GF-D8 (cell line): ENCODE measurements around the gene ANKRD44.
A peak's percentile ranks its signal among the peaks of the same experiment; 100 is the strongest.

Experiments
- DNase-seq: peaks from one replicate; lab custom pipeline; 2025; lab: John Stamatoyannopoulos, UW

The ANKRD44 gene

GRCh38 chr2:196987298-196987648 is 323.3 kb downstream of the ANKRD44 start:
- no peak for DNase-seq

DNA sequence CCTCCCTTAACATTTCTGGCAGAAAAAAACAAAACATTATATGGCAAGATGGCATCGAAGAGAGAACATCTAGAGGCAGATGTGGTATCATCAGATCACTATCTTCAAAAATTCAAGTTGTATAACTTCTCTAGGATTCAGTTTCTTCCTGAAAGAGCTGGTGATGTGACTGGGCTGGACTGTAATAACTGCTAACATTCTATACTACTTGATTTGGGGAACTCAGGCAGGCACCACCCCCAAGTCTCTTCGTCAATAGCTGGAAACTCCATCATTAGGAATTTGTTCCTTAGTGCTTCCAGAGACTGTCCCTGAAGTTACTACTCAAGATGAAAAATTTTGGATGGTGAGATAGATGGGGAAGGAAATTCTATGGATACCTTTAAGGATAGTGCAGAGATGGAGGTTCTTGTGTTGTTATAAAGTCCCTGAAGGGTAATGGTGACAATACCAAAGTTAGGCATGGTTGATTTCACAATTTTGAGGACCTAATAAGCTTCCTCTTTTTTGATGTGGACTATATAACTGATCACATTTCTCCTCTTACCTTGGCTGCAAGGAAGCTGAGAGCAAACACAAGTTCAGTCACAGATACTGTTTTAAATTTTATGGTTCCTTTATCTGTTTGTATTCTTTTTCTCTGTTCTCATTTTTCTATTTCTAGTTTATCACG is 324.9 kb downstream of the ANKRD44 start:
- DNase-seq = peak; percentile 29

- DNase-seq = no peak
These were observed 325.7 kb downstream of the ANKRD44 start for GRCh38 chr2:196984903-196985302.

DNA sequence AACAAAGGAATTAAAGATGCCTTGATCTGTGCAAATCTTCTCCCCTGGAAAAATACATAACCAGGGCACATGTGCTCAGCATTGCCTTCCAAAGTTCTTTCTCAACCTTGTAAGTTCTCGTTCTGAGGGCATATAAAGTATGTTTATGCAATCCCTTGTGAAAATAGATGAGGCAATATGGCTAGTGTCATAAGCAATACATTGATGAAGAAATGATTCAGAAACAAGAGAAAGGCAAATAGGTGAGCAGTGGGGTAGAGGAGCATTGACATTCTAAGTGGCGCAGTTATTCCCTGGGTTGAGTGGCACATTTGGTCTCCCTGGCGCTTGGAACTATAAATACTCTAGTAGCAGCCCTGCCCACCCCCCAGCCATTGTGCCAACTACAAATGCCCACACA is 326.6 kb downstream of the ANKRD44 start:
- DNase-seq = peak; percentile 77

DNA sequence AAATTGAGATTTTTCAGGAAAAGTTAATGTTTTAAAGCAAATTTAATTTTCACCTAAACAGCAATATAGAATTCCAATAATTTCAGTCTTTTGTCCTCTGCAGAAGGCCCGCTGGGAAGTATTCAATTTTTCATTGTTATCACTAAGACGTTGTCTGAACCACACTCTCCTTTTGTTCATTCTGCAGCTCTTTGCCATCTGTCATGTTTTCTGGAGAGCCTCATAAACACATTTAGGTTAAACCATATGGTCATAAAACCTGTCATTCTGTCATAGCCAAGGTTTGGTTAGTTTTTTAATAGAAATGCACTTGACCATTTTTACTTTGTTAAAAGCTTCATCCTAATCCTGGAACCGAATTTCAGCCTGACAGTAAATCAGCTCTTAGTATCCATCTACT is 330.1 kb downstream of the ANKRD44 start:
- no peak for DNase-seq

- DNase-seq = no peak
These were observed 330.6 kb downstream of the ANKRD44 start for GRCh38 chr2:196980001-196980400.

DNA sequence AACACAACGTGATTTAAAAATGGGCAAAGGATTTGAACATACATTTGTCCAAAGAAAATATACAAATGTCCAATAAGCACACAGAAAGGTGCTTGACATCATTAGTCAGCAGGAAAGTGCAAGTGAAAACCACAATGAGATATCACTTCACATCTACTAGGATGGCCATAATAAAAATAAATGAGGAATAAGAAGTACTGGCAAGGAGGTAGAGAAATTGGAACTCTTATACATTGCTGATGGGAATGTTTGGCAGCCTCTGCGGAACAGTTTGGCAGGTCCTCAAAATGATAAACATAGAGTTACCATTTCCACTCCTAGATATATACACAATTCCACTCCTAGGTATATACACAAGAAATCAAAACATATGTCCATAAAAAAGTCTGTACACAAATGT is 333.1 kb downstream of the ANKRD44 start:
- DNase-seq = no peak

- no peak for DNase-seq
These were observed 335.6 kb downstream of the ANKRD44 start for GRCh38 chr2:196974970-196975369.

DNA sequence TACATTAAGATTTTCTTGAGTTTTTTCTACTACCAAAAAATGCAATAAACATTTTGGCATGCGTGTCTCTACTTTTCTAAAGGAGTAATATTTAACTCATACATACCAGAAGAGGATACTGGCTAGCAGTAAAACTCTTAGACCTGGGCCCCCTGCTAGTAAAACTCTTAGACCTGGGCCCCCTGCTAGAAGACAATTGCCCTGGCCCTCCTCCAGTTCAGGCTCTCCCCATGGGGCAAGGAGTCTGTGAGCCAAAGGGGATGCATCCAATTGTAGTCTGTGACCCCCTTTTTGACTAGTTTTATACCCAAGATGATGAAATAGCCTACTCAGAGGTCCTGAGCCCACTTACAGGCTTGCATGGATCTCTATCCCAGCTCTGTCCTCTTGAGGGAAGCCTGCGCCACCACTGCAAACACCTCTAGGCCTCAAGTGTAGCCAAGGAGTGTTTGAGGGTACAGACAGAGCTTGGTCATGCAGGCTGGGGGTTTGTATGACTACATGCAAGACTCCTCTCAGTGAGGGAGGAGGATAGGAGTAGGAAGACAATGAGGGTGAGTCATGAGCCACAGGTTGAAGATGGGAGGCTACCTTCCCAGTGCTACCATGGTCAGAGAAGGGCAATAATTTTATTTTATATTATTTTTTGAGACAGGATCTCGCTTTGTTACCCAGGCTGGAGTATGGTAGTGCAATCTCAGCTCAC is 338.9 kb downstream of the ANKRD44 start:
- no peak for DNase-seq

DNA sequence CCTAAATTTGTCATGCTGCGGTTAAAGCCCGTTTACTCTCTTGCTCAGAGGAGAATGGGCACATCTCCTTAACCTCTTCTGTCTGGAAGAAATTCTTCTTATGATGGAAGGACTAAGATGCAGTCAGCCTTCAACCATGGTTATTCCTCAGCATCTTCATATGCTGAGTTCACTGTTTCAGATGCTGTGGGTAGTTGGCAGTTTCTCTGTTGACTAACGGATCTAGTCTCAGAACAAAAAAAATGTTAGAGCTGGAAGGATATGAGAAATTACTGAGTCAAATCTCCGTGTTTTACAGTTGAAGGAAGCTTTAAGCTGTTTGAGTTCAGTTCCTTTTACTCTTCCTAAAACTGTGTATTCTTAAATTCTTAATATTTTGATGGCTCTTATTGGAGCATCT is 340.5 kb downstream of the ANKRD44 start:
- no peak for DNase-seq

DNA sequence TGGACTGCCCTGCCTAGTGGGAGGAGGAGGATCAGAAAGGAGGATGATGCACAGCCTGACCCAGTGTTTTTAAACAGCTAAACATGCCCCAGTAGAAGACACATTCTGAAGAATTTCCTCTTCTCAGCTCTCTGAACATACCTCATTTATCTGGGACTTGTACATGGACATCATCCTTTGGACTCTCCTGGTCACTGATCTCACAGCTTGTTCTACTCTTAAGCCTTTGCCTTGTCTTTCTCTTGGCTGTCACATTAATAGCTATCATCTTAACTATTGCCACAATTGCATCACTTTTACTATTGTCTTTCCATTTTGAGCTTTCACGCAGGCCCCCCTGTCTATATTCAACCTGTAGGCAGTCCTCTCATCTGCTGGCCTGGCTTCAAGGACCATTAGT is 342.1 kb downstream of the ANKRD44 start:
- DNase-seq = no peak

GRCh38 chr2:196967775-196968174 is 342.8 kb downstream of the ANKRD44 start:
- DNase-seq = no peak

DNA sequence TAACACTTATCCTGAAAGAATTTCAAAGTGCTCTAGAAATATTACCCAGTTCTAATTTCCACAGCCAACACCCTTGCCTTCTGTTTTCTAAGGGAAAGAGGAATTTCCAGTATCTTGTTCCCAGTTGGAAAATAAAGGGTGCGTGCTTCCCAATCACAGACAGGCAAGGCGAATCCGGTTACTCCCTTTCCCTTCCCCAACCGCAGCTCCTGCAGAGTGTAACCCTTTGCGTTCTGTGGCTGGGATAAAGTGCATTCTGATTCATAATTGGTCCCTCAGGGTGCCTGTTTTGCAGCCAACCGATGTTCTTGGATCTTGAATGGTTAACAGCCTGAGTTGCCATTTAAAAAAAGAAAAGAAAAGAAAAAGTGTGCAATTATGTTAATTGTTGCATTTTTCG is 343.5 kb downstream of the ANKRD44 start:
- DNase-seq = no peak

DNA sequence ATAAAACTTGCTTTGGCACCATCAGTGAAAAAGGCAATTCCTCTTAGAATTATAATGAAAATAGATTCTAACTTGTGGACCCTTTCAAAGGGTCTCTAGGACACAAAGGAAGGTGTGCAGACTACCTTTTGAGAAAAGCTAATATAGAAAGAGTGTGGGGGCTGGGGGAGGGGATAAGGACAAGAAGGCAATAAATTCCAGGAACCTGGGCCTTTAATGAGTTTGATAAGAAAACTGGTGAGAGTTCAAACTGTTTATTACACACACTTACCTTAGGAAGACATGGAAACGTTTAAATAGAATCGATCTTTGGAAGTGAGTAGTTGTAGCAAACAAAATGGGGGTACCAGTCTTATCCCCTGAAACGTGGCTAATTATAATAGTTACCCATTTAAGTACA is 344.5 kb downstream of the ANKRD44 start:
- DNase-seq = no peak

GRCh38 chr2:196965651-196966050 is 344.9 kb downstream of the ANKRD44 start:
- DNase-seq = no peak

DNA sequence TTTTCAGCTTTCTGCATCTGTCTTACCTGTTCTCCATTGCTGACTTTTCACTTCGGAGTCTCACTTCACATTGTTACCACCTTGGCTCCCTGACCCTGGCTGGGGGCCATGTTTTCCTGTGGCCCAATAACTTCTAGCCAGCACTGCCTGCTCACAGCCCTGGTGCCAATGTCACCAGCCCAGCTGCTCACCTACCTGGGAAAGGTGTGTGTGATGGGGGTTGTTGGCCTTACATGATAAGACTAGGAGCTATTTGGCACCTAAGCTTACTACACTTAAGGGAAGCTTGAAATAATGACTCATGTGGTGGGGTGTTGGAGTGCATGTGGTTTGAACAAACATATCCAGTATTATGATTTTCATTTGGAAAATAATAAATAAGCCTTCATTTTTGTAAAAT is 346.6 kb downstream of the ANKRD44 start:
- DNase-seq = no peak

- no peak for DNase-seq
These were observed 347.5 kb downstream of the ANKRD44 start for GRCh38 chr2:196963043-196963442.

DNA sequence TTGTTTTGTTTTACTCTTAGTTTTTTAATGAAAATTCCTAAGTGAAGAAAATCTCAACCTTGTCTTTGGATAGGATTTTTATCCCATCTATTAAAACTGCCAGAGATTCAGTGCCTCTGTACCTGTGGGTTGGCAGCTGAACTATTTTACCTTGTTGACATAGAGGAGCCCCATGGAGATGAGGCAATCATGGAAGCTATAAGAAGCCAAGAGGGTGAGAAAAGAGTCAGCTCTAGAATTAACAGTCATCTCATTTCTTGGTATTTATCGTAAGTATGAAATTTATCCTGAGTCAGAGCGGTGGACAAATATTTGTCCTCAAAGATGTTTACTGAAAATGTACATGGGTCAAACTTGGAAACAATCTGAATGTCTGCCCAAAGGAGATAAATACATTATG is 348.3 kb downstream of the ANKRD44 start:
- no peak for DNase-seq

GRCh38 chr2:196961889-196962288 is 348.7 kb downstream of the ANKRD44 start:
- no peak for DNase-seq

GRCh38 chr2:196959734-196960338 is 350.7 kb downstream of the ANKRD44 start:
- DNase-seq = no peak

DNA sequence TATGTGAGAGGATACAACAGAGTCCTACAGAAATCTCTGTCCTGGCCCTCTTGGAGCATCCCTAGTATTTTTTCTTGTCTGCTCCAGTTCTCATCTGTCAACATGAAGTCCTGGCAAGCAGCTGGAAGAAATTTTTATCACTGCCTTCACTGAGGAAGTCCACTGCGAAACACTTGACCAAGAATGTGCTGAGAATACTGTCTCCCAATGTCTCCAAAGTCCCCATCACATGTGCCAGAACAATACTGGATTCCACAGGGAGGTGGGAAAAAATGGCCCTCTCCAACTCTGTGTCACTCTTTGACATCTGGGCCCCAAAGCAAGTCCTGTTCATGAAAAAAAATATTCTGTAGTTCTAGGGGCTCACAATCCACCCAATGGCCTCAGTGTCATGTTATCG is 351.3 kb downstream of the ANKRD44 start:
- DNase-seq = no peak

DNA sequence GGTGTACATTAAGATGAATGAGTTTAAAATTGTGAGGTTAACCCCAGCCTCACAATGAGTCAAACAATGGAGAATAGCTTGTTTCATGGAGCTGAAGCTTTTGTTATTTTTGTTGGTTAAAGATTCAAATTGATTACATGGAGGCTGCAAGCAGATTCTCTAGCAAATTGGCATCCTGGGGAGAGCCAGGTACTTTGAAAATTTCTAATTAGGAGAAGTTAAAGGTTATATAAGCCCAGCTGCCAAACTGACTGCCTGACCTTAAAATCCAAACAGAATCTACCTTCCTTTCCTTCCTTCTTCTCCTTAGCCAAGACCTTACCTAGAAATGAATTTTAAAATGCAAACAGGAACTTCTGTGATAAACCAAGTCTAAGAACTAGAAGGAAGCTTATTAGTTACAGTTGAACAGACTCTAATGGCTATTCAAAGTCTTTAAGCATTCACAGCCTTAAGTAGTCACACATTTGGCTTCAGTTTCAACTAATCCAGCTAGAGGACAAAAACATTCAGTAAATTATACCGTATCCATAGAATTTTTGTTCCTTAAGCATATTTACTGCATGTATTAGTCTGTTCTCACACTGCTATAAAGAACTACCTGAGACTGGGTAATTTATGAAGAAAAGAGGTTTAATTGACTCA is 352.6 kb downstream of the ANKRD44 start:
- no peak for DNase-seq

- DNase-seq = no peak
These were observed 353.1 kb downstream of the ANKRD44 start for GRCh38 chr2:196957442-196957841.
